Measurements from ENCODE around the gene TLN1.

The TLN1 gene

DNA sequence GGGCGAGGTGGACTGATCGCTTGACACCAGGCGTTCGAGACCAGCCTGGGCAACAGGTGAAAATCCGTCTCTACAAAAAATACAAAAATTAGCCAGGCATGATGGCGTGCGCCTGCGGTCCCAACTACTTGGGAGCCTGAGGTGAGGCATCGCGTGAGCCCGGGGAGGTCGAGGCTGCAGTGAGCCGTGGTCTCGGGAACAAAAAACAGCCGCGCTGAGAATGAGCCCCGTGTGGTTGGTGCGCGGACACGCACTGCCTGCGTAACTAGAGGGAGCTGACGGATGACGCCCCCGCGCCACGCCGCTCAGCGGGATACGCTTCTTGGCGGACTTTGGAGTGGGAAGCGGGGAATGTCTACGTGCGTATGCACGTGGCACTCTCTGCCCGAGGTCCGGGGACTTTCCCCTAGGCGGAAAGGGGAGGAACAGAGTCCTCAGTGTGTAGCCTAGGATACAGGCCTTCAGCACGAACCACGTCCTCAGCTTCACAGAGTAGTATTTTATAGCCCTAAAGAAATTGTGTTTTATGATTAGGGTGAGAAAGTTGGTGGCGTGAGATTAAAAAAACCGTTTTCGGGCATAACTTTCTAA, 74.4 kb downstream of the TLN1 start, which contains the start of gene RMRP:
Gene RMRP, minus strand, starts transcription at position 474 of the 591 bp plus-strand sequence.
- DNase-seq: peak; percentile 91

- no peak for DNase-seq
These were observed 75.0 kb downstream of the TLN1 start for GRCh38 chr9:35656831-35657545.

GRCh38 chr9:35656348-35656747, 75.6 kb downstream of the TLN1 start:
- DNase-seq: no peak

GRCh38 chr9:35653611-35654010, 78.4 kb downstream of the TLN1 start:
- no peak for DNase-seq

GRCh38 chr9:35652829-35653209, 79.2 kb downstream of the TLN1 start:
- no peak for DNase-seq

DNA sequence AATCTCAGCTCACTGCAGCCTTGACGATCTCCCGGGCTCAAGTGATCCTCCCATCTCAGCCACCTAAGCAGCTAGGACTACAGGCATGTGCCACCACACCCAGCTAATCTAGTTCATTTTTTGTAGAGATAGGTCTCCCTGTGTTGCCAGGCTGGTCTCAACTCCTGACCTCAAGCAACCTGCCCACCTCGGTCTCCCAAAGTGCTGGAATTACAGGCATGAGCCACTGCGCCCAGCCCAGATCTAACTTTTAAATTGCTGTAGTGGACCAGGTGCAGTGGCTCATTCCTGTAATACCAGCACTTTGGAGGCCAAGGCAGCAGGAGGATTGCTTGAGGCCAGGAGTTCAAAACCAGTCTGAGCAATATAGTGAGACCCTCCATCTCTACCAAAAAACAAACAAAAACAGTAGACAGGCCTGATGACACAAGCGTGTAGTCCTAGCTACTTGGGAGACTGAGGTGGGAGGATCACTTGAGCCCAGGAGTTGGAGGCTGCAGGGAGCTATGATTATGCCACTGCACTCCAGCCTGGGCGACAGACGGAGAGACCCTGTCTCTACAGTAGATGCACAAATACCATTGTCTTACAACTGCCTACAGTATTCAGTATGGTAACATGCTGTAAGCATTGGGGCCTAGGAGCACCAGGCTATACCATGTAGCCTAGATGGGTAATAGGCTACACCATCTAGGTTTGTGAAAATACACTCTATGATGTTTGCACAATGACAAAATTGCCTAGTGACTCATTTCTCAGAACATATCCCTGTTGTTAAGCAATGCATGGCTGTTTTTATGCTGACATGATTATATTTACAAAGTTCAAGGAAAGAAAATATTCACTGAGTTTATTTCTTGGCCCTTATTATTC, 79.8 kb downstream of the TLN1 start:
- DNase-seq: no peak

GRCh38 chr9:35650341-35651158, 81.4 kb downstream of the TLN1 start, which contains the start of gene SIT1:
TSS of gene SIT1 (minus strand) at chr9:35650931. CDS start at chr9:35650853, 78 bp downstream.
- DNase-seq: no peak

DNA sequence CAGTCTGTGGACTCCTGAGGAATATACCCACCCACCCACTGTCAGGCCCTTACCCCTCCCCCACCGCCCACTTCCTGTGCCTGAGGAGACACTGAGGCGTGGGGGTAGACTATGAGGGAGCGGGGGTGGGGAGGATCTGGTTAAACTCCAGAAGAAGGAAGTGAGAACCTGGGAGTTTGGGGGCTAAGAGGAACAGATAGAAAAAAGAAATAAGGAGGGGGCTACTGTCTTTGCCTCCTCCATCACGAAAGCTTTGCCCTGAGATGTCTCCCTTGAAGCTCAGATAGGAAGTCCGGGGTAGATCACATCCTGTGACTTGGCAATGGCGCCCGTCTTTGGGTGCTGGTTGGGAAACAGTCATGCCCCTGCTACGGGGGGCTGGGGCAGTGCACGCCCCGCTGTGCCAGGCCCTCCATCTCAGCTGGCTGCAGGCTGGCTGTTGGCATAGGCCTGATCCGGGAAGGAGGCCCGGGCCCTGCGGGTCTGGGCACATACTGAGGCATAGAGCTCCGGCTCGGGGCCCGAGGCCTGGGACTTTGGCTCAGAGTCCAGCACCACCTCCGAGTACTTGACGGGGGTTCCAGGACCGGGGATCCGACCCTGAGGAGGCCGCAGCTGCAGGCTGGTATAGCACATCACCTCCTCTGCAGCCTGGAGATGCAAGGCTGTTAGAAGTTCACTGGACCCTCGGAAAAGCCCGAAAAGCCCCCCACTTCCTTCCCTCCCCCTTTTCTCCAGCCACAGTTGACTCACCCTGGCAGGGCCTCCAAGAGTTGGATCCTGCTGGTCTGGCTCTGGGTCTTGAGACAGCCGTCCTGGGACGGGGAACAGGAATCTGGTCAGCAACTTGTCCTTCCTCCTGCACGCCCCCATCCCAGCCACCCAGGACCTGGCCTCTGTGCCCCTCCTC, 82.3 kb downstream of the TLN1 start:
- no peak for DNase-seq
